GM18498 (cell line): ENCODE results near the gene NEGR1.

Experiments used
- ATAC-seq: cut with Tn5 transposase; IDR thresholded peaks from one replicate; pipeline ENCODE4 v1.9.1; 2021; ENCODE audit warnings: mild to moderate bottlenecking, moderate library complexity; ENCODE audit not compliant: unreplicated experiment

NEGR1 gene

DNA sequence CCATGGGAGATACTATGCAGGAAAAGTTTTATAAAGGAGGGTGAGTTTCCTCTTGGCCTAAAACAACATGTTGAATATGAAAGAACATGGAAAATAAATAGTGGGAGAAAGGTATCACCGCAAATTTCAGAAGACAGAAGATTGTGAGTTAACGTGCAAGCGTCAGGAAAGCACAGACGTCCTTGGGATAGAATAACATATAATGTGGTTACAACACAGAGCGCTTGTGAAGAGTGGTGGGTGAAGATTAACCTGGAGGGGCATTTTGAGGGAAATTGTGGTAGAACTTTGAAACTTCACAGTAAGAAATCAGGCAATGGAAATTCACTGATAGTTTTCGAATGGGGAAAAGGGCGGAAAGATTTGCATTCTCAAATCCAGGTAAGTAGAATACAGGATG, 47.3 kb downstream of the NEGR1 start:
- ATAC-seq, result no peak

DNA sequence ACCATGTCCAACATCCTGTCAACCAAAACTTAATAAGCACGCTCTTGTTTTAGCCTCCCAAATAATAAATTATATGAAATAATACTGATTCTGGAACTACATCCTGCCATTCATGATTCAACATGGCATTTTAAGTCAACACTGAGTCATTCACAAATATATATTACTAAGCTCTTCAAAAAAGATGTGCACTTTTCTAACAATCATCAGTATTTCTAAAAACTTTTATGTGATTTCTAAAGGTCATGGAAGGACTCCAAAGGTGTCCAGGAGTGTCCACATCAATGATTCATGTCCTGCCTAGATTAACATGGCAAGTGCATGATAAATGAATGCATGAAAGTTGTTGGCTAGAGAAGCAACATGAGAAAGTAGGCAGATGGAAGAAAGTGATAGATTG, 51.6 kb downstream of the NEGR1 start:
- no peak for ATAC-seq

DNA sequence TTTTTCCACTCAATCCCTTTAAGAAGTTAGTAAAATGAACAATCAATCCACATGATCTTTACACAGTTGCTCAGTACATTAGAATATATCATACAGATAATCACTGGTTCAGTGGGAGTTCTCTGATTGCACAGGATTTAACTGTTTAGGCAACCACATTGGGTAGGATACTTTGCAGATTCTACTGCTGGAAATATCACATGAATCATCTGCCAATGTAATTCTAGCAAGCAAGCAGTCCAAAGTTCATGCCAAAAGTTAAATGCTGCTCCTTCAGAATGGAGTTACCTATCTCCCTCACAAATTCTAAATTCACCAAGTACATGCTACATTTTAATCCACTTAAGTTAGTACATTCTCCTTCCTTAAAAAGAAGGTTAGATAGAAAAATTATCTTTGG, 52.4 kb downstream of the NEGR1 start:
- no peak for ATAC-seq

DNA sequence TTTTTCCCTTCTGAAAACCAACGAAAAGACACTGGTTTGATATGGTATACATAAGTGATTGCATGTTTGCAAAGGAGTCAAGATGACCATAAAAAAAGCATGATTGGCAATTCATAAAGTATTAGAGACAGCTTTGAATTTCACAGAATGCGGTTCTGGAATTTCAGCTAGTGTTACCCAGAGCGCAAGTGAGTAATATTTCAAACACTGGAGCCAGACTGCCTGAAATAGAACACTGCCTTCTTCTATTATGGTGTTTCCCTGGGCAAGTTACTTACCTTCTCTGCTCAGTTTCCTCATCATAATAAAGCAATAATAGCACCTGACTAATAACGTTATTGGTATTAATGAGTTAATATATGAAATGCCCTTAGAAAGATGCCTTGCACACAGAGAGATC, 54.7 kb downstream of the NEGR1 start:
- ATAC-seq, result no peak

DNA sequence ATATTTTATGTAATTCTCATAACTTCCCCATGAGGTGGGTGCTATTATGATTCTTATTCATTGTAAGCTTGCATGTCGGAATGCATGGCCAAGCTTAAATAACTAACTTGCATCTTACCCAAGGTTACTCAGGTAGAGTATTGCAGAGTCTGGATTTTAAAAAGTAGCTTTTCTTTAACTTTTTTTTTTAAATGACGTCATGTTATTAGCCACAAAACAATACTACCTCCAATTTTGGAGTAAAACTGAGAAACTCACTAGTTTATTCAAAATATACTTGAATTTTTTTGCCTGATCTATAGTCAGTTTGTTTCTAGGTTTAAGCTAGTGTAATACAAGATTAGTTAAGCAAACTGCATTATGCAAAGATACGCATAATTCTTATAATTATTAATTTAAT, 57.8 kb downstream of the NEGR1 start:
- no peak for ATAC-seq

DNA sequence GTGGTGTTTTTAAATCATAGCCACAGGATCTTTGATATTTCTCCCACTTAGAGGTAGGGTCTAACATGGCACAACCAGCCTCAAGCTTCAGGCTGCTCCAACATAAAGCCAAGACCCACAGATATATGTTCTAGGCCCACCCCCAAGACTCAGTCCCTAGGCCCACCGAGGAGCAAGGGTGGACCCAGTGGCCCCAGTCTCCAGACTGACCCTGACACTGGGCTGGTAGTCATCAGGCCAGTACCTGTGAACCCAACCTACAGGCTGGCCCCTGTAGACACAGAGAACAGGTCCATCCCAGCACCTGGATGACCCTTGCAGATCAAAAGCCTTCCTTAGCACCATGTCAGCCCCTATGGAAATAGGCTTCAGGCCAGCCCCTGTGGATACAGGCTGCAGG, 60.5 kb downstream of the NEGR1 start:
- ATAC-seq, result no peak

DNA sequence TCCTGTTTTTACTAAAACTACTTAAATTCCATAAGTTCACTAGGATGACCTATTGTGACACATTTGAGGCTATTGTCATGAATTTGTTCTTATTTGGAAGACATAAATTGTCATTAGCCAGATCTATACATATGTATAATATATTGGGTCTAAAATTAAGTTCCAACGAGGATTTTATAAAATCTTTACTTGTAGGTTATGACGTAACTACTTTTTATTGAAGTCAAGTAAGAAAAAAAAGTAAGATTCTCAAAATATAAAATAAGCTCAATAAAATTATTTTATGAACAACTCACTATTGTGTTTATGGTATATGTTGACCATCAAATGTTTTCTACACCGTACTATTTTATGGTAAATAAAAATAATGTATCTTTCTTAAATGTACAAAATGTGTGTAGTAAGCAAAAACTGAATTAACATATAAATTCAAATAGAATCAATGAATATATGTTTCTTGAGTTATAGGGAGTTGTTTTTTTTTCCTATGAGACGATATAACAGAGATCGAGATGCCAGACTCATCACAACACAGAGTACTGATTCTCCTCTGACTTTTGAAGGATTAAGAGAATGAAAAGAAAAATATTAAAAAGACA, 64.1 kb downstream of the NEGR1 start:
- no peak for ATAC-seq

DNA sequence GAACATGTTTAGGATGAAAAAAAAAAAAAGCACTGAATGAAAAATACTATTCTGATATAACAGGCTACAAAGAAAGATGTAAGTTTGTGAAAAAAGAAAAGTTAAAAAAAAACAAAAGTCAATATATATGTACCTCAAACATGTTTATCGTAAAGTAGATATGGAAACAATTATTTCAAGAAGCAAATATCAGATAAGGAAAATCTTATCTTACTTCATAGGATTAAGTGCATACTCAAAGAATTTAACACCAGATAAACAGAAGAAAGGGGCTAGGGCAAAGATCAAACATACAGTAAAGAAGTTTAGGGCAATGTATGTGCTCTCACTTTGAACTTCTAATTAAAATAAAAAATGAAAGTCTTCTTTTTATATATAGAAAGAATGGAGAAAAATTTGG, 75.3 kb downstream of the NEGR1 start:
- no peak for ATAC-seq

DNA sequence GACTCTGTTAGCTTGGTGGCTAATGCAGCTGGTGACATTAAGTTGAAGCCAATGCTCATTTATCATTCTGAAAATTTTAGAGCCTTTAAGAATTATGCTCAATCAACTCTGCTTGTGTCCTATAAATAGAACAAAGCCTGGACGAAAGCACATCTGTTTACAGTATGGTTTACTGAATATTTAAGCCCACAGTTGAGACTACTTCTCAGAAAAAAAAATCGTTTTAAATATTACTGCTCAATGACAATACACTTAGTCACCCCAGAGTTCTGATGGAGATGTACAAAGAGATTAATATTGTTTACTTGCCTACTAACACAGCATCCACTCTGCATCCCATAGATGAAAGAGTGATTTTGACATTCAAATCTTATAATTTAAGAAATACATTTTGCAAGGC, 79.6 kb downstream of the NEGR1 start:
- no peak for ATAC-seq

DNA sequence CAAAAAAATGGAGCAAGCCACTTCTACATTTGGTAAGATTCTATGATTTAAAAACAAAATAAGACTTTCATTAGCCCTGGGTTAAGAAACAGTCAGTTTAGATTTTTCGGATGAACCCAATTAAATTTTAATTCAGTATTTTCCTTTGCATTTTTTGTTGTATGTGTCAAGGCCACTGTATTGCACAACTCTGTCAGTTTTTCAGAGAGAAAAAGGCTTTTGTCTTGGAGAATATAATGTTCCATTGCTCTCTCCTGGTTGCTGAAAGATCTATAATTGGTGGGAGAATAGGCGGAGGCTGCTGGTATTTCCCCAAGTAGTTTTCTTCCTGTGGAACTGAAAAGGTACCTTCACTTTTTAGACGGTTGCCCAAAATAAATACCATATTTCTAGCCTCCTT, 84.6 kb downstream of the NEGR1 start:
- ATAC-seq, result no peak

DNA sequence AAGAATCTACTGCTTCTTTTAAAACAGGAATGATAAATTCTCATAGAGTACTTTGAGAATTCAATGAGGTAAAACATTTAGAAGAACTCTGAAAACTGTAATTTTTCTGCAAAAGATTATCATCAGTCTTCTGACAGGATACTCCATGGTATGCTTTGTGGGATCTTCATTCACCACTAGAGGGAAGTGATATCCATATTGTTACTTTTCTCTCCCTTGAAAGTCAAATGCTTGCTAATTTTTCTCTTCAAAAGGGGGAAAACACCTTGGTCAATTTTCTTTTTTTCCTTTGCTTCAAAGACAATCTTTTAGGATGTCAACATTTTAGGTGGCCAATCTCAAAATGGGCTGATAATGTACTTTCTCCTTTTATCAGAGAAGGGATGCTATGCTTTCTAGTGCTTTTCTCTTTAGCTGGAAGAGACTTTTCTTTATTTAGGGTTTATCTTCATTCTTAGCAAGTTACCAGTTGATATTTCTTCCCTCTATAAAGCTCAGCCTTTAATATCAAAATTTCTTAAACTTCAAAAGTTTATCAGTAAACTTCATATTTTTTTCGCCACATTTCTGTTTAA, 95.5 kb downstream of the NEGR1 start:
- no peak for ATAC-seq

DNA sequence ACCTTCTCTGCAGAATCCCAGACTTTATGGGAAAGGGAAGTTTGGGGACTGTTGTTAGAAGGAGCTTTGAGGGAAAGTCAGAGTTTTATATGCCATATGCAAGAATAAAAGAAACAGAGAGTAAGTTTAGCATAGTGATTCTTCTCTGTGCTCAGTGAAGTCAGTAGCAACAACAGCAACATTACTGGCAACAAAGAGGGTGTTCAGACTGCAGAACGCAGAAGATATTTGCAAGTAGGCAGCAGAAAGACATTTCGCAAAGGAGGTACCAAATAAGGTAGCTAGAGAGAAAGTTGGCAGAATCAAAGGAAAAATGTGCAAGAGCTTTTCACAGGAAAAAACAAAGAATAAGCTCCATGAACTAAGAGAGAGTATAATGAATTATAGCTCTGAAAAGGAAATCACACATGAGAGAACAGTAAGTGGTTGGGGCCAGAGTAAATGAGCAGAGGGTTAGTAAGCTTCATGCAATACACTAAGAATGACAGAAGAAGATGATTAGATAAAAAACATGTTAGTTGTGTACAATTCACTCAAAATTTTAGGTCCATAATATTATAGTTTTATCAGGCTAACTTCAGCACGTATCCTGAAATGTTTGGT, 98.1 kb downstream of the NEGR1 start:
- ATAC-seq, result no peak

DNA sequence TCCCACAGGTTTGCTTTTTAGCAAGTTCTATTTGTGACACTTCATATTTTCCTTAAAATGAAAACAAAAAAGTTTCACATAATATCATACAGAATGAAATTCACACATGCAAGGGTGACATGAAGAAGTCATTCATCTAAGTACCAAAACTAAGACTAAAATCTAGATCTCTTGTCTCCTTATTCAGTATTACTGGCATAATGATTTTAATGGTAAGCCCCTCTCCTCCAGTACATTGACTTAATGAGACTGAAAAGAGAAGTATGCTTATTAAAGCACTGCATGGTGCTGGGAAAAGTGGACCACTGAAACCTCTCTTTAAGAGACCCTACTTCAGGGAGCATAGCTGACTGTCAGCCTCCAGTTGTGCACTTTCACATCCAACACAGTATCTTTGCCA, 99.5 kb downstream of the NEGR1 start:
- ATAC-seq, result no peak

DNA sequence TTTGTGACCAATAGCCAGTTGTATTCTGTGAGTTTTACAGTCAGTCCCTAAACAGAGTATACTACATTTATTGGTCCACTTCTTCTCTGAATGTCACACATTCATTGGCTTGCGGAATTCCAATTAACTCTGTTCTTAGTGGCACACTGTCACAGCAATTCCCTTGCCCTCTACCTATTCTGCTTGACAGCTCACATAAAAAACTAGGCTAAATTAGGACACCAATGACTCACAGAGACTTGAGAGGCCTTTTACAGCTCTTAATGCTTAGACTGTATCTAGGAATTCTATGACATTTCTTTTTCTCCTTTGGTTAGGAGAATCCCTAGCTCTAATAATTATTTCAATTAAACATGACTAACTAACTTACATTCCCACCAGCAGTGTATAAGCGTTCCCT, 104.1 kb downstream of the NEGR1 start:
- no peak for ATAC-seq

DNA sequence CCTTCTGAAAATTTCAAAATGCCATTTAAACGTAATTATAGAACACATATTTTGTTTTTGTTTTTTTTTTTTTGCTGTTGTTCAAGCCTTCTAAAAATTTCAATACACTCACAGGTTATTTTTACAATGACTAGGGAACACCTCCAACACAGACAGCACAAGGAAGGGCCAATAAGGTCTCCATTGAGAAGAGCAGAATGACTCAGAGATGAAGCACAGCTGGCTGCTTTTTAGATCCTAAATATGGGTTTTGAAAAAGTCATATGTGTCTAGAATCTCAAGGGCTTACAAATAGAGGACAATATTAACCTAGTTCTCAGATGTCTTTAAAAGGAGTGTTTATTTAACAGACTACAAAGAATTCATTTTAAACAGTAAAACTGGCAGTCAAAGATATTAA, 104.6 kb downstream of the NEGR1 start:
- no peak for ATAC-seq

DNA sequence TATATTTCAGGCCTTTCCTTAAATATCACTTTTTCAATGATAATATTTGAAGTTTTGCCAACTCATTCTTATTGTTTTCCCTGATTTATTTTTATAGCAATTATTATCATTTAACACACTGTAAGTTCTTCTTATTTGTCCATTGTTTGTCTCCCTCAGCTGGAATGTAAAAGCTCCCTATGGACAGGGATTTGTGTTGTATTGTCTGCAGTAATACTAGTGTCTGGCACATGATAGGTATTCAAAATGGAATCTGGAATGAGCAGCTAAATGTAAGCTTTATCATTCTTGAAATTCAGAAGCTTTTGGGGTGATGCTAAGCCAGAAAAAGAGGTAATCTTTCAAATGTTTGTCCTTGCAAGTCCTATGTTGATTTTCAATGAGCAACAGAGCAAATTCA, 112.1 kb downstream of the NEGR1 start:
- ATAC-seq, result no peak

DNA sequence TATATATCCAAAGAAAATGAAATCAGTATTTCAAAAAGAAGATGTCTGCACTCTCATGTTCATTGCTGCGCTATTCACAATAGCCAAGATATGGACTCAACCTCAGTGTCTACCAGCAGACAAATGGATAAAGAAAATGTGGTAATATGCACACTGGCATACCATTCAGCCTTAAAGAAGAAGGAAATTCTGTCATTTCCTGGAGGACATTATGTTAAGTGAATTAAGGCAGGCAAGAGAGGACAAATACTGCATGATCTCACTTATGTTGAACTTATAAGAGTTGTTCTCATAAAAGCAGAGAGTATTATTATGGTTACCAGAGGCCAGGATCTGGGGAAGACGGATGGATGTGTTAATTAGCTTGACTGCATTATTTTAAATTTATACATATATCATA, 115.9 kb downstream of the NEGR1 start:
- no peak for ATAC-seq

DNA sequence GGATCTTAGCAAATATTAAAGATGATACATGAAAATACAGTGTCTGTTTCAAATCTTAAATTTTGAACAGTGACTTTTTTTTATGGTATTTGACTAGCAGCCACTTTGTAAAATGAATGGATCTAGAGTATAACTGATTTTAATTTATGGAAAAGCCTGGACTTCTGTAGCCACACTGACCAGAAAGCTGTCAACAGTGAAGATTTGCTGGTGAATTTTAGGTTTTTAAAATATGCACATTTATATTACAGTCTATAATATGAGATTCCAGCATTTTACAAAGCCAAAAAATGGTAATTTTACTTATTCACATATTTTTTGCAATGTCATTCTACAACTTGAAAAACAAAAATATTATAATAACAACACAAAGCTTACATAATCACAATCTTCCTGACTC, 131.8 kb downstream of the NEGR1 start:
- no peak for ATAC-seq

DNA sequence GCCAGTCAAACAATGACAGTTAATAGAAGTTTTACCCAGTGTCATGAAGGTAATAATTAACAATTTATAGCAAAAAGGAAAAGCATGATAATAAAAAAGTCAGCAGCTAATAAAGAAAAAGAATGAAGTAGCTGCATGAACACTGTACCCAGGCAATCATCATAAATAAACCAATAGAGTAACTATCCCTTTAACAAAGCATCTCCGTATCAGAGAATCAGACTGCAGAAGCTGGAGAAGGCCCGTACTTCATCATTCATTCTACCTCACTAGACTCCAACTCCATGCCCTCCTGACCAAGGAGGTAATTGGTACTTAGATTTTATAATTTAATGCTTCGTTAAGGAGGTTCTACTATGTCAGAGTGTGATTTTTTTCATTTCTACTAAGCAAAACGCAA, 140.5 kb downstream of the NEGR1 start:
- no peak for ATAC-seq

DNA sequence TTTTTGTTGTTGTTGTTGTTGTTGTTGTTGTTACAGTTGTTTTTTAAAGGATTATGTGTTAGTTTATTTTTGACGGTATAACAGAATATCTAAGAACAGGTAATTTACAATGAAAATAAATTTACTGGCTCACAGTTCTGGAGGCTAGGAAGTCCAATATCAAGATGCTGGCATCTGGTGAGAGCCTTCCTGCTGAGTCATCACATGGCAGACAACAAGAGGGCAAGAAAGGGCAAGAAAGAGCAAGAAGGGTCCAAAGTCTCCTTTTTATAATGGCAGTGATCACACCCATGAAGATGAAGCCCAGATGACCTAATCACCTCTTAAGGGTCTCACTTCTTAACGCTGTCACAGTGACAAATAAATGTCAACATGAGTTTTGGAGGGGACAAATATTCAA, 142.1 kb downstream of the NEGR1 start:
- ATAC-seq, result no peak

DNA sequence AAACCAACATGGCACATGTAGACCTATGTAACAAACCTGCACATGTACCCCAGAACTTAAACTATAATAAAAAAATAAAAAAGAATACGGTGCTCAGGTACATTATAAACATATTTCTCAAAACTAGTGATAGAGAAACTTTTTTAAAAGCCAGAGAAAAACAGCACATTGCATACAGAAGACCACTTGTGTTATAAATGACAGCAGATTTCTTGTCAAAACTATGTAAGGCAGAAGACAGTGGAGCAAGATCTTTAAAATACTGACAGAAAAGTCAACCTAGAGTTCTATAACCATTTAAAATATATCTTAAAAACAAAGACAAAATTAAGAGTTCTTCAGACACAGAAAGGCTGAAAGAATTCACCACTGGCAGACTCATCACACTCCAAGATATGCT, 144.7 kb downstream of the NEGR1 start:
- ATAC-seq, result no peak

DNA sequence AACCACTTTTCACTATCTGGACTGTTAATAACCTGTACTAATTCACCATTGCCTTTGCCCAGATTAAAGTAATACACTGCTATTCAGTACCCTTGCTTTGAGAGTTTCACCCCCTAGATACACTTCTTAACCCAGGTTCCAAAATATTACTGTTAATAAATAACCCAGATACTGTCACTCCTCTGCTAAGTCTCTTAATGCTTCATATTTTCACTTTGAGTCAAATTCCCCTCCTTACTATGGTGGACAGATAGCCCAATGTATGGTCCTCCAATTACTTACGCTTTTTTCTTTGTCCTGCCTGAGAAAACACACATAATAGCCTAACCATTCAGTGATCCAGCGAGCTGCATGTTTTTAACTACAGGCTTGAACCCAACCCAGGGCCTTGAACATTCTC, 152.5 kb downstream of the NEGR1 start:
- ATAC-seq, result no peak
